Upper lobe of left lung (tissue), 6 donors: ENCODE measurements around the gene TMEM238. TPM values are rescaled to one million over a fixed set of nuclear protein-coding genes. Genes with fewer than 3 reads are reported as not detected.

Source experiments
- ATAC-seq, 2 donors: fragments of 200-7000 bp; cut with Tn5 transposase; one replicate each; pipeline ENCODE4 v1.9.1; 2022; ENCODE audit warnings: mild to moderate bottlenecking in 2 of 2, moderate library complexity in 2 of 2; ENCODE audit not compliant: low FRiP score in 2 of 2
- DNase-seq, 2 donors: peaks; one replicate each; pipeline ENCODE4 v3.0.0-alpha.2; 2019 to 2020
- H3K27ac ChIP-seq, 4 donors: fragments of 200-600 bp; sonication (generic); one replicate each; pipeline ENCODE4 v1.5.1; 2016 to 2019
- H3K27me3 ChIP-seq, 4 donors: fragments of 200-600 bp; sonication (generic); one replicate each; pipeline ENCODE4 v1.5.1; 2017 to 2019
- H3K36me3 ChIP-seq, 4 donors: fragments of 200-600 bp; sonication (generic); one replicate each; pipeline ENCODE4 v1.5.1; 2016 to 2019
- H3K4me1 ChIP-seq, 4 donors: fragments of 200-600 bp; sonication (generic); one replicate each; pipeline ENCODE4 v1.5.1; 2018 to 2019
- H3K4me3 ChIP-seq, 4 donors: fragments of 200-600 bp; sonication (generic); one replicate each; pipeline ENCODE4 v1.5.1; 2017 to 2019; ENCODE audit warnings: mild to moderate bottlenecking in 2 of 4, moderate library complexity in 1 of 4
- H3K9me3 ChIP-seq, 4 donors: fragments of 200-600 bp; sonication (generic); one replicate each; pipeline ENCODE4 v1.5.1; 2018 to 2019
- CTCF ChIP-seq, 6 experiments: fragments of 450-650 bp in 4 of 6; fragments of 200-600 bp in 2 of 6; sonication (generic) in 2 of 6; IDR thresholded peaks; one replicate each; pipeline ENCODE4 v1.5.1; 2016 to 2019; ENCODE audit warnings: antibody characterized with exemption in 6 of 6
- EP300 ChIP-seq, 4 donors: sonication (generic); formaldehyde crosslinking; IDR thresholded peaks; one replicate each; pipeline ENCODE4 v1.5.1; 2017; ENCODE audit warnings: antibody characterized with exemption in 4 of 4, control low read depth in 2 of 4
- POLR2A ChIP-seq, 4 donors: fragments of 450-650 bp; IDR thresholded peaks; one replicate each; pipeline ENCODE4 v1.5.1; 2016 to 2017; ENCODE audit warnings: antibody characterized with exemption in 4 of 4, mild to moderate bottlenecking in 2 of 4
- POLR2AphosphoS5 ChIP-seq, 2 donors: sonication (generic); formaldehyde crosslinking; IDR thresholded peaks; one replicate each; pipeline ENCODE4 v1.5.1; 2017; ENCODE audit warnings: antibody characterized with exemption in 2 of 2
- WGBS, 2 donors: methylation state at CpG; one replicate each; pipeline ENCODE4 v1.1.5; 2017 to 2018; 5-methylcytosine and 5-hydroxymethylcytosine counted together
- total RNA-seq, 6 donors: library from RNA; depleted of rRNA in 4 of 6; stranded (reverse); fragments of >200 nt in 4 of 6; gene quantifications; one replicate each; pipeline versions ENCODE4 v1.1.0 to v1.2.1, GENCODE V29; 2016 to 2021
- donor health status: DM: no; HTN: no; CAD: no; lungs with moderate emphysema.
- donor health status: DM: no; HTN: yes; CAD: no; lungs with severe emphysema.

Gene TMEM238
- total RNA-seq, 6 donors from 2014 or later, result 22.0 to 54.6 (median 36.0) TPM

GRCh38 chr19:55365245-55365644 is 18.8 kb downstream of the TMEM238 start:
- no peak for ATAC-seq
- peaks cover 0 to 26% (median 15%) of the 10 kb centered on the region in 4 donors for H3K27me3 ChIP-seq

GRCh38 chr19:55362990-55363716 is 20.9 kb downstream of the TMEM238 start, which contains the start of gene GARIN5B:
GARIN5B (minus strand) TSS chr19:55363260; CDS start chr19:55363066, 194 bp downstream.
- Histone ChIP-seq H3K4me1 (no peaks in the 10 kb centered on the region), H3K9me3 (no peaks in the 10 kb centered on the region), H3K4me3 (no peak within 1 kb of the TSS), H3K27ac (no peak within 1 kb of the TSS), H3K27me3 (peaks cover 0 to 5% (median 2%) of the 10 kb centered on the region in 4 donors), H3K36me3 (no peaks in the 10 kb centered on the region)
- WGBS, 2 donors, result 82 to 84% methylated on average over 14 to 21 of the region's 27 CpGs
- ATAC-seq, result no peak
- DNase-seq, result peak in 1 of 2 donors; percentile 72
- TF ChIP-seq POLR2A (IDR thresholded peaks at IDR 0.05) (no peak), EP300 (IDR thresholded peaks at IDR 0.05) (no peak), POLR2AphosphoS5 (IDR thresholded peaks at IDR 0.05) (no peak), CTCF (IDR thresholded peaks at IDR 0.05) (no peak)

More at GRCh38 chr19:55365245-55365644, 18.8 kb downstream of the TMEM238 start:
- peaks cover 11 to 17% (median 13%) of the 10 kb centered on the region in 4 donors for H3K4me1 ChIP-seq
- 77 to 90% methylated on average over 8 of the region's 8 CpGs for WGBS, 2 donors
- H3K27ac ChIP-seq, result no peak overlapping the region
- no peaks in the 10 kb centered on the region for H3K9me3 ChIP-seq
- DNase-seq, result peak in 1 of 2 donors; percentile 58
- H3K4me3 ChIP-seq, result no peak overlapping the region
- H3K36me3 ChIP-seq, result no peaks in the 10 kb centered on the region
- TF ChIP-seq POLR2A (IDR thresholded peaks at IDR 0.05), result no peak
- TF ChIP-seq CTCF (IDR thresholded peaks at IDR 0.05), result no peak
- TF ChIP-seq EP300 (IDR thresholded peaks at IDR 0.05), result no peak
- no peak for TF ChIP-seq POLR2AphosphoS5 (IDR thresholded peaks at IDR 0.05)

- peaks cover 0 to 2% (median 0%) of the 10 kb centered on the region in 4 donors for H3K27me3 ChIP-seq
- no peak overlapping the region for H3K27ac ChIP-seq
- no peak for TF ChIP-seq POLR2AphosphoS5 (IDR thresholded peaks at IDR 0.05)
- no peak for TF ChIP-seq EP300 (IDR thresholded peaks at IDR 0.05)
- TF ChIP-seq CTCF (IDR thresholded peaks at IDR 0.05), result no peak
- no peak for TF ChIP-seq POLR2A (IDR thresholded peaks at IDR 0.05)
- H3K36me3 ChIP-seq, result no peaks in the 10 kb centered on the region
- ATAC-seq (no peak), DNase-seq (peak in 1 of 2 donors; percentile 75)
- no peaks in the 10 kb centered on the region for H3K4me1 ChIP-seq
- H3K9me3 ChIP-seq, result no peaks in the 10 kb centered on the region
- WGBS, 2 donors, result 68 to 74% methylated on average over 29 to 36 of the region's 38 CpGs
- no peak overlapping the region for H3K4me3 ChIP-seq
Observed at GRCh38 chr19:55362174-55362989, 21.7 kb downstream of the TMEM238 start.

GRCh38 chr19:55360902-55361301 is 23.2 kb downstream of the TMEM238 start:
- WGBS, 2 donors, result 75 to 95% methylated on average over 6 to 15 of the region's 16 CpGs

More at GRCh38 chr19:55360902-55361301, 23.2 kb downstream of the TMEM238 start:
- Histone ChIP-seq H3K27ac (no peak overlapping the region), H3K36me3 (no peaks in the 10 kb centered on the region), H3K9me3 (no peaks in the 10 kb centered on the region), H3K27me3 (peaks cover 0 to under 1% (median 0%) of the 10 kb centered on the region in 4 donors), H3K4me3 (no peak overlapping the region), H3K4me1 (no peaks in the 10 kb centered on the region)
- no peak for ATAC-seq
- no peak for TF ChIP-seq POLR2AphosphoS5 (IDR thresholded peaks at IDR 0.05)
- no peak for TF ChIP-seq EP300 (IDR thresholded peaks at IDR 0.05)
- TF ChIP-seq CTCF (IDR thresholded peaks at IDR 0.05), result no peak
- no peak for TF ChIP-seq POLR2A (IDR thresholded peaks at IDR 0.05)
- DNase-seq, result peak in 1 of 2 donors; percentile 48
